ENCODE data around the gene GBGT1. TPM values are rescaled to one million over a fixed set of nuclear protein-coding genes. Genes with fewer than 3 reads are reported as not detected.

The GBGT1 gene
- total and polyA plus RNA-seq, 2 experiments from 2014 or later: 4.0 to 10.1 TPM

- no peaks in the 10 kb centered on the region for H3K36me3 ChIP-seq (replicated peaks; ENCODE audit: insufficient read depth, low read depth)
- no peaks in the 10 kb centered on the region for H3K27me3 ChIP-seq
- H3K4me3 ChIP-seq: no peak overlapping the region
- H4K20me1 ChIP-seq (ENCODE audit: insufficient read depth, poor library complexity, severe bottlenecking): no peaks in the 10 kb centered on the region
- no peaks in the 10 kb centered on the region for H3K79me2 ChIP-seq
- DNase-seq (ENCODE audit: low spot score): no peak
- WGBS (ENCODE audit: low lambda C conversion rate, missing lambda C conversion rate): 76% methylated on average over 6 of the region's 6 CpGs
- TF ChIP-seq EZH2phosphoT487 (IDR thresholded peaks at IDR 0.05; ENCODE audit: low read depth, severe bottlenecking, unreplicated experiment) (no peak), CTCF (IDR thresholded peaks at IDR 0.05; ENCODE audit: poor library complexity) (no peak), EZH2 (IDR thresholded peaks at IDR 0.05; ENCODE audit: borderline replicate concordance) (no peak)
- no peak overlapping the region for H3K4me2 ChIP-seq
- H3K4me1 ChIP-seq (ENCODE audit: insufficient read depth): no peaks in the 10 kb centered on the region
- no peaks in the 10 kb centered on the region for H3K9me3 ChIP-seq (ENCODE audit: low read depth)
- H3K27ac ChIP-seq: no peak overlapping the region
- H3K9me2 ChIP-seq (replicated peaks; ENCODE audit: insufficient read depth): no peaks in the 10 kb centered on the region
- H2AFZ ChIP-seq: no peak overlapping the region
Observed at GRCh38 chr9:133186736-133187135, 23.0 kb upstream of the GBGT1 start.

GRCh38 chr9:133184971-133185370 lies 21.3 kb upstream of the GBGT1 start:
- Histone ChIP-seq H3K4me1 (ENCODE audit: insufficient read depth) (no peaks in the 10 kb centered on the region), H3K4me3 (no peak overlapping the region), H4K20me1 (ENCODE audit: insufficient read depth, poor library complexity, severe bottlenecking) (no peaks in the 10 kb centered on the region), H3K4me2 (no peak overlapping the region), H3K27me3 (no peaks in the 10 kb centered on the region), H3K9me2 (replicated peaks; ENCODE audit: insufficient read depth) (no peaks in the 10 kb centered on the region), H3K79me2 (no peaks in the 10 kb centered on the region), H3K36me3 (replicated peaks; ENCODE audit: insufficient read depth, low read depth) (no peaks in the 10 kb centered on the region), H2AFZ (no peak overlapping the region), H3K27ac (no peak overlapping the region), H3K9me3 (ENCODE audit: low read depth) (no peaks in the 10 kb centered on the region)
- 19% methylated on average over 7 of the region's 8 CpGs for WGBS (ENCODE audit: low lambda C conversion rate, missing lambda C conversion rate)
- DNase-seq (ENCODE audit: low spot score): peak; percentile 83
- TF ChIP-seq CTCF (IDR thresholded peaks at IDR 0.05; ENCODE audit: poor library complexity) (peak; percentile 77), EZH2phosphoT487 (IDR thresholded peaks at IDR 0.05; ENCODE audit: low read depth, severe bottlenecking, unreplicated experiment) (no peak), EZH2 (IDR thresholded peaks at IDR 0.05; ENCODE audit: borderline replicate concordance) (no peak)

GRCh38 chr9:133182151-133182550 lies 18.4 kb upstream of the GBGT1 start:
- H3K9me2 ChIP-seq (replicated peaks; ENCODE audit: insufficient read depth): no peaks in the 10 kb centered on the region
- H3K4me2 ChIP-seq: no peak overlapping the region
- H3K27me3 ChIP-seq: no peaks in the 10 kb centered on the region
- H3K79me2 ChIP-seq: no peaks in the 10 kb centered on the region
- no peak overlapping the region for H2AFZ ChIP-seq
- WGBS (ENCODE audit: low lambda C conversion rate, missing lambda C conversion rate): 80% methylated on average over 5 of the region's 5 CpGs
- DNase-seq (ENCODE audit: low spot score): no peak
- TF ChIP-seq EZH2phosphoT487 (IDR thresholded peaks at IDR 0.05; ENCODE audit: low read depth, severe bottlenecking, unreplicated experiment) (no peak), EZH2 (IDR thresholded peaks at IDR 0.05; ENCODE audit: borderline replicate concordance) (no peak), CTCF (IDR thresholded peaks at IDR 0.05; ENCODE audit: poor library complexity) (no peak)
- no peak overlapping the region for H3K27ac ChIP-seq
- no peaks in the 10 kb centered on the region for H3K36me3 ChIP-seq (replicated peaks; ENCODE audit: insufficient read depth, low read depth)
- no peaks in the 10 kb centered on the region for H3K9me3 ChIP-seq (ENCODE audit: low read depth)
- H3K4me1 ChIP-seq (ENCODE audit: insufficient read depth): no peaks in the 10 kb centered on the region
- no peak overlapping the region for H3K4me3 ChIP-seq
- H4K20me1 ChIP-seq (ENCODE audit: insufficient read depth, poor library complexity, severe bottlenecking): no peaks in the 10 kb centered on the region

GRCh38 chr9:133181561-133181960 lies 17.8 kb upstream of the GBGT1 start:
- no peaks in the 10 kb centered on the region for H3K9me2 ChIP-seq (replicated peaks; ENCODE audit: insufficient read depth)
- H3K27ac ChIP-seq: no peak overlapping the region
- no peaks in the 10 kb centered on the region for H3K36me3 ChIP-seq (replicated peaks; ENCODE audit: insufficient read depth, low read depth)
- H4K20me1 ChIP-seq (ENCODE audit: insufficient read depth, poor library complexity, severe bottlenecking): no peaks in the 10 kb centered on the region
- no peak overlapping the region for H3K4me3 ChIP-seq
- no peak for DNase-seq (ENCODE audit: low spot score)
- 76% methylated on average over 3 of the region's 3 CpGs for WGBS (ENCODE audit: low lambda C conversion rate, missing lambda C conversion rate)
- H2AFZ ChIP-seq: no peak overlapping the region
- TF ChIP-seq EZH2phosphoT487 (IDR thresholded peaks at IDR 0.05; ENCODE audit: low read depth, severe bottlenecking, unreplicated experiment) (no peak), CTCF (IDR thresholded peaks at IDR 0.05; ENCODE audit: poor library complexity) (no peak), EZH2 (IDR thresholded peaks at IDR 0.05; ENCODE audit: borderline replicate concordance) (no peak)
- H3K9me3 ChIP-seq (ENCODE audit: low read depth): no peaks in the 10 kb centered on the region
- no peaks in the 10 kb centered on the region for H3K4me1 ChIP-seq (ENCODE audit: insufficient read depth)
- H3K79me2 ChIP-seq: no peaks in the 10 kb centered on the region
- no peak overlapping the region for H3K4me2 ChIP-seq
- no peaks in the 10 kb centered on the region for H3K27me3 ChIP-seq

Measured in hepatocyte (in vitro differentiated cells).